Activated CD4-positive, alpha-beta T cell treated with anti-CD3 and anti-CD28 coated beads, Interleukin-2, amount 50 U/mL, for 24 hours (primary cell): ENCODE results near the gene TPM2.
"Not testable (repeated sequence)": the region's sequence is repeated elsewhere in the genome, so short reads cannot be mapped to it uniquely, and the experiment has no call there.

Experiments
- DNase-seq, 2 donors: peaks; one replicate each; pipeline ENCODE4 v3.0.0-alpha.2; 2020; ENCODE audit warnings: low read depth in 1 of 2, low spot score in 1 of 2

The TPM2 gene

GRCh38 chr9:35656831-35657545 is 32.7 kb downstream of the TPM2 start:
- DNase-seq: no peak

DNA sequence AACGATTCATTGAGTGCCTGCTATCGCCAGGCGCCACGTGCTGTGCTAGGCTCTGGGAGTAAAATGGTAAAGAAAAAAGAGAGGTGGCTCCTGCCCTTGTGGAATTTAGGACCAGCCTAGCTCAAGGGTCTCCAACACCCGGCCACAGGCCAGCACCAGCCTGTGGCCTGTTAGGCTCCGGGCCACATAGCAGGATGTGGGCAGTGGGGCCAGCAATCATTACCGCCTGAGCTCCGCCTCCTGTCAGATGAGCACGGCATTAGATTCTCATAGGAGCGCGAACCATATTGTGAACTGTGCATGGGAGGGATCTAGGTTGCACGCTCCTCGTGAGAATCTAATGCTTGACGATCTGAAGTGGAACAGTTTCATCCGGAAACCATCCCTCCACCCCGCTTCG is 33.4 kb downstream of the TPM2 start:
- no peak for DNase-seq

- DNase-seq: no peak
Observed at GRCh38 chr9:35653611-35654010, 36.1 kb downstream of the TPM2 start.

GRCh38 chr9:35652829-35653209 is 36.9 kb downstream of the TPM2 start:
- no peak for DNase-seq

GRCh38 chr9:35651956-35652828 is 37.5 kb downstream of the TPM2 start:
- no peak for DNase-seq

DNA sequence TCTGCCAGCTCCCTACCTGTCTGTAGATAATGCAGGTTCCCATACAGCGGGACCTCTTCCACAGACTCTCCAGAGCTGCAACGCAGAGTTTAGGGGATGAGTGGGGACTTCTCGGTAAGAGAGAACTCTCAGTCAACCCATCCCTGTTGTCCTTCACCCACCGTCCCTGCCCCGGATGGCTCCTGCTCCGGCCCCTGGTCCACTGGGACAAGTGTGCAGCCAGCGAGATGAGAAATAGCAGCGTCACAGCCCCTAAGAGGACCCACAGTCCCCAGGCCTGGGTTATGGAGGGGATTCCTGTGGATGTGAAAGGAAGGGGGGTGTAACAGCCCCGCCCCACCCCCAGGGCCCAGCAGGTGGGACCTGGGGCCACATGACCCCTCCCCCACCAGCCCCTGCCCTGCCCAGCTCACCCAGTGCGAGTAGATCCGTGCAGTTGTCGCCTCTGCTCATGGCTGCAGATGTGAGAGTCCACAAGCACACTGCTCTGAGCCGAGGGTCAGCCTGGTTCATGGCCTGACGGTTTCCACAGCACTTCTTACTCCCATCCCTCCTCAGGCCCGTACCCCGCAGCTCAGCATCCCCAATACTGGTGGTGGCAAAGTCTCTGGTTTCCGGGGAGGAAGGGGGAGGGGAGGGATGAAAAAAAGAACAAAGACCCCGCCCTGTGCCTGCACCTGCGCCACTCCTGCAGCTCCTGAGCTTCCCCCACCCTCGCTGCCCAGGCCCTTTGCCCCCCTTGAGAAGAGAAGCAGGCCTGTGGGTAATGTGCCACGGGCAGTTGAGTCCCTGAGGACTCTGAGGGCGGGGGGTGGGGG is 39.2 kb downstream of the TPM2 start, which contains the start of gene SIT1:
TSS of gene SIT1 (minus strand) at position 591 of the 818 bp plus-strand sequence. CDS start at position 513, 78 bp downstream.
- no peak for DNase-seq

DNA sequence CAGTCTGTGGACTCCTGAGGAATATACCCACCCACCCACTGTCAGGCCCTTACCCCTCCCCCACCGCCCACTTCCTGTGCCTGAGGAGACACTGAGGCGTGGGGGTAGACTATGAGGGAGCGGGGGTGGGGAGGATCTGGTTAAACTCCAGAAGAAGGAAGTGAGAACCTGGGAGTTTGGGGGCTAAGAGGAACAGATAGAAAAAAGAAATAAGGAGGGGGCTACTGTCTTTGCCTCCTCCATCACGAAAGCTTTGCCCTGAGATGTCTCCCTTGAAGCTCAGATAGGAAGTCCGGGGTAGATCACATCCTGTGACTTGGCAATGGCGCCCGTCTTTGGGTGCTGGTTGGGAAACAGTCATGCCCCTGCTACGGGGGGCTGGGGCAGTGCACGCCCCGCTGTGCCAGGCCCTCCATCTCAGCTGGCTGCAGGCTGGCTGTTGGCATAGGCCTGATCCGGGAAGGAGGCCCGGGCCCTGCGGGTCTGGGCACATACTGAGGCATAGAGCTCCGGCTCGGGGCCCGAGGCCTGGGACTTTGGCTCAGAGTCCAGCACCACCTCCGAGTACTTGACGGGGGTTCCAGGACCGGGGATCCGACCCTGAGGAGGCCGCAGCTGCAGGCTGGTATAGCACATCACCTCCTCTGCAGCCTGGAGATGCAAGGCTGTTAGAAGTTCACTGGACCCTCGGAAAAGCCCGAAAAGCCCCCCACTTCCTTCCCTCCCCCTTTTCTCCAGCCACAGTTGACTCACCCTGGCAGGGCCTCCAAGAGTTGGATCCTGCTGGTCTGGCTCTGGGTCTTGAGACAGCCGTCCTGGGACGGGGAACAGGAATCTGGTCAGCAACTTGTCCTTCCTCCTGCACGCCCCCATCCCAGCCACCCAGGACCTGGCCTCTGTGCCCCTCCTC is 40.0 kb downstream of the TPM2 start:
- no peak for DNase-seq

DNA sequence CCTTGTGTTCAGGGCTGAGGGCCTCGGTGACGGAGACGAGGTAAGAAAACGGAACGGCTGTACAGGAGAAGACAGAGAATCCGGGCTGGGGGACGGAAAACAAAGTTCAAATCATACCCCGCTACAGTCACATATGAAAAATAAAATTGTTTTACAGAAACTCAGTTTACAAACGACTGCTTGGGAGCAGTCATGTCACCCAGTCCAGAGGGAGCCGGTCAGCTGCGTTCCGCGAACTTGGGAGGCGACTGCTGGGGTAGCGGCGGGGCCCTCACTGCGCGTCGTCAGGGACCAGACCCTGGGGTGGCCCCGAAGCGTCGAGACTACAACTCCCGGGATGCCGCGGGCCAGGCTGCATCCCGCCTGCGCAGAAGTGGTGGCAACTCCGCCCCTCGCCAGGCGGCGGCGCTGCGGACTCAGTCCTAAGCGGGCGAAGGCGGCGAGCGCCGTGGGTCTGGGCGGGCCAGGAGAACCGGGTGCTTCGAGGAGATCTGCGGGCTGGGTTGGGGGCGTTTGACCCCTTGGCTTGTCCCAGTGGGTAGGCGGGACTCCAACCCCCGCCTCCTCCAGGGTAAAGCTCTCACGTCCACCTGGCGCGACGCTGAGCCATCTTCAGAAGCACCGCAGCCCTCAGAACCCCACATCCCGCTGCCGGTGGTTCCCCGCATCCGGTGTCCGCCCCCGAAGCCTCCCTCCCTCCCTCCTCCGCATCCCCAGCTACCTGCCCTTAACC is 43.0 kb downstream of the TPM2 start:
- peak; percentile 84 to 87 for DNase-seq

DNA sequence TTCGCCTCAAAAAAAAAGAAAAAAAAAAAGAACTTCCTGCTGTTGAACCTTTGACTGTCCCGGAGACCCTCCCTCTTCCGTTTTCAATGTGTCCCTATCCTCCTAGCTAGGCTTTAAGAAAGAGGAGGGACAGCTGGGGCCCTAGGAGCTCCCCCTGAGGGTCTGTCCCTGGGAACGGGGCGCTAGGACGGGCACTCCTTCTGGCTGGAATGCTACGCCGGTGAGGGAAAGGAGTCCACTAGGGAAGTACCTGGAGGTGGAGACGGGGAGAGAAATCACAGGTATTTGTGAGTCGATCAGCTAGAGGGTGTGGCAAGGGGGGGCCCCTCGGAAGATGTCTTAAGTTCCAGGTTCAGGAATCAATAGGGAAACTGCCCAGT is 43.6 kb downstream of the TPM2 start:
- DNase-seq: no peak

- DNase-seq: not testable (repeated sequence)
Observed at GRCh38 chr9:35645736-35646135, 44.0 kb downstream of the TPM2 start.

GRCh38 chr9:35643046-35643445 is 46.7 kb downstream of the TPM2 start:
- no peak for DNase-seq

- not testable (repeated sequence) for DNase-seq
Observed at GRCh38 chr9:35641478-35641877, 48.2 kb downstream of the TPM2 start.

- not testable (repeated sequence) for DNase-seq
Observed at GRCh38 chr9:35640431-35640830, 49.3 kb downstream of the TPM2 start.

DNA sequence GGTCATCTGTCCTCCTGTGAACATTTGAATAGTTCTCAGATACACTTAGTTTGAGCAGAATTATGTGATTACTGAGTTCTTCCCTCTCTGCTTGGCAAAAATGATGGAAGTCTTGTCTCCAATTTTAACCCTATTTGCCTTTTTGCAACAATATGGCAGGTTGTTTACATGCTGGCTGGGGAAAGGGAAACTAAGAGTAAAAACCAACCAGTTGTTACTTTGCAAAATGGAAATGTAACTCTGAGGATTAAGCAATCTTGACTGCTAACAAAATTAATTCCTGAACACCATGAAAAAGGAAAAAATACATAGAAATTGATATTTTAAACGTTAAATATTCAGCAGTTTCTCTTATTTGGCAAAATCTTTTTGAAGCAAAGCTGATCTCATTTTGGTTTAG is 50.1 kb downstream of the TPM2 start:
- DNase-seq: no peak

- DNase-seq: not testable (repeated sequence)
Observed at GRCh38 chr9:35639225-35639624, 50.5 kb downstream of the TPM2 start.

GRCh38 chr9:35638751-35639150 is 51.0 kb downstream of the TPM2 start:
- not testable (repeated sequence) for DNase-seq

- DNase-seq: not testable (repeated sequence)
Observed at GRCh38 chr9:35637427-35637955, 52.2 kb downstream of the TPM2 start.

- not testable (repeated sequence) for DNase-seq
Observed at GRCh38 chr9:35636877-35637246, 52.9 kb downstream of the TPM2 start.

GRCh38 chr9:35636135-35636876 is 53.4 kb downstream of the TPM2 start:
- DNase-seq: no peak
